ENCODE data around the gene TES.

TES gene

GRCh38 chr7:116257156-116257555 lies 46.8 kb downstream of the TES start:
- H3K36me3 ChIP-seq (ENCODE audit: control insufficient read depth, insufficient read depth, low read length): peaks cover 1% of the 10 kb centered on the region
- no peak overlapping the region for H2BK15ac ChIP-seq (replicated peaks; ENCODE audit: low read depth)
- no peak overlapping the region for H3K27ac ChIP-seq (ENCODE audit: low read depth, low read length)
- WGBS (ENCODE audit: extremely low coverage, insufficient coverage, low lambda C conversion rate): no CpG with 5 or more reads among the region's 3 CpGs
- H3K23ac ChIP-seq (ENCODE audit: low read length): no peak overlapping the region
- no peak overlapping the region for H4K8ac ChIP-seq (ENCODE audit: low read depth, low read length)
- no peak for DNase-seq
- H3K56ac ChIP-seq (ENCODE audit: low read length): no peak overlapping the region
- H3K4me3 ChIP-seq (ENCODE audit: low read length): no peak overlapping the region
- no peak overlapping the region for H3K4ac ChIP-seq (ENCODE audit: low read depth, low read length)
- H4K5ac ChIP-seq (ENCODE audit: low read length): no peak overlapping the region
- H3K79me2 ChIP-seq (ENCODE audit: control insufficient read depth, insufficient read depth, low read length): no peaks in the 10 kb centered on the region
- H2AK5ac ChIP-seq (ENCODE audit: low read length): no peak overlapping the region
- H3K4me1 ChIP-seq (ENCODE audit: control insufficient read depth, low read depth, low read length): no peaks in the 10 kb centered on the region
- no peak overlapping the region for H2BK120ac ChIP-seq (ENCODE audit: low read depth, low read length)
- H2BK5ac ChIP-seq (ENCODE audit: low read length): no peak overlapping the region
- no peak overlapping the region for H3K4me2 ChIP-seq (ENCODE audit: low read length)
- H3K79me1 ChIP-seq (ENCODE audit: low read length): no peaks in the 10 kb centered on the region
- no peak overlapping the region for H3K18ac ChIP-seq (ENCODE audit: low read length)
- no peak overlapping the region for H3K9ac ChIP-seq (ENCODE audit: low read length)
- H3K27me3 ChIP-seq (ENCODE audit: insufficient read depth, low read length, poor library complexity): no peaks in the 10 kb centered on the region

- Histone ChIP-seq H2BK120ac (ENCODE audit: low read depth, low read length) (no peak overlapping the region), H4K5ac (ENCODE audit: low read length) (no peak overlapping the region), H3K4me3 (ENCODE audit: low read length) (no peak overlapping the region), H3K18ac (ENCODE audit: low read length) (no peak overlapping the region), H2BK5ac (ENCODE audit: low read length) (no peak overlapping the region), H2BK15ac (replicated peaks; ENCODE audit: low read depth) (no peak overlapping the region), H3K36me3 (ENCODE audit: control insufficient read depth, insufficient read depth, low read length) (no peaks in the 10 kb centered on the region), H2AK5ac (ENCODE audit: low read length) (no peak overlapping the region), H3K27me3 (ENCODE audit: insufficient read depth, low read length, poor library complexity) (no peaks in the 10 kb centered on the region), H4K8ac (ENCODE audit: low read depth, low read length) (no peak overlapping the region), H3K4ac (ENCODE audit: low read depth, low read length) (no peak overlapping the region), H3K4me1 (ENCODE audit: control insufficient read depth, low read depth, low read length) (no peaks in the 10 kb centered on the region), H3K56ac (ENCODE audit: low read length) (no peak overlapping the region), H3K27ac (ENCODE audit: low read depth, low read length) (no peak overlapping the region), H3K79me1 (ENCODE audit: low read length) (no peaks in the 10 kb centered on the region), H3K23ac (ENCODE audit: low read length) (no peak overlapping the region), H3K4me2 (ENCODE audit: low read length) (no peak overlapping the region), H3K9ac (ENCODE audit: low read length) (no peak overlapping the region), H3K79me2 (ENCODE audit: control insufficient read depth, insufficient read depth, low read length) (no peaks in the 10 kb centered on the region)
- peak; percentile 47 for DNase-seq
- no CpG with 5 or more reads among the region's 2 CpGs for WGBS (ENCODE audit: extremely low coverage, insufficient coverage, low lambda C conversion rate)
Observed at GRCh38 chr7:116258734-116259133, 48.4 kb downstream of the TES start.

GRCh38 chr7:116259156-116259870 lies 49.0 kb downstream of the TES start:
- no peak overlapping the region for H2BK5ac ChIP-seq (ENCODE audit: low read length)
- no peak overlapping the region for H3K56ac ChIP-seq (ENCODE audit: low read length)
- no peak overlapping the region for H3K4me2 ChIP-seq (ENCODE audit: low read length)
- no peak overlapping the region for H3K27ac ChIP-seq (ENCODE audit: low read depth, low read length)
- no peak for DNase-seq
- WGBS (ENCODE audit: extremely low coverage, insufficient coverage, low lambda C conversion rate): no CpG with 5 or more reads among the region's 5 CpGs
- no peak overlapping the region for H4K8ac ChIP-seq (ENCODE audit: low read depth, low read length)
- H3K4ac ChIP-seq (ENCODE audit: low read depth, low read length): no peak overlapping the region
- no peaks in the 10 kb centered on the region for H3K27me3 ChIP-seq (ENCODE audit: insufficient read depth, low read length, poor library complexity)
- no peak overlapping the region for H3K9ac ChIP-seq (ENCODE audit: low read length)
- no peak overlapping the region for H3K18ac ChIP-seq (ENCODE audit: low read length)
- no peak overlapping the region for H3K4me3 ChIP-seq (ENCODE audit: low read length)
- no peak overlapping the region for H3K23ac ChIP-seq (ENCODE audit: low read length)
- no peak overlapping the region for H4K5ac ChIP-seq (ENCODE audit: low read length)
- H2AK5ac ChIP-seq (ENCODE audit: low read length): no peak overlapping the region
- H3K79me2 ChIP-seq (ENCODE audit: control insufficient read depth, insufficient read depth, low read length): no peaks in the 10 kb centered on the region
- H2BK15ac ChIP-seq (replicated peaks; ENCODE audit: low read depth): no peak overlapping the region
- H3K79me1 ChIP-seq (ENCODE audit: low read length): no peaks in the 10 kb centered on the region
- no peak overlapping the region for H2BK120ac ChIP-seq (ENCODE audit: low read depth, low read length)
- no peaks in the 10 kb centered on the region for H3K4me1 ChIP-seq (ENCODE audit: control insufficient read depth, low read depth, low read length)
- no peaks in the 10 kb centered on the region for H3K36me3 ChIP-seq (ENCODE audit: control insufficient read depth, insufficient read depth, low read length)

DNA sequence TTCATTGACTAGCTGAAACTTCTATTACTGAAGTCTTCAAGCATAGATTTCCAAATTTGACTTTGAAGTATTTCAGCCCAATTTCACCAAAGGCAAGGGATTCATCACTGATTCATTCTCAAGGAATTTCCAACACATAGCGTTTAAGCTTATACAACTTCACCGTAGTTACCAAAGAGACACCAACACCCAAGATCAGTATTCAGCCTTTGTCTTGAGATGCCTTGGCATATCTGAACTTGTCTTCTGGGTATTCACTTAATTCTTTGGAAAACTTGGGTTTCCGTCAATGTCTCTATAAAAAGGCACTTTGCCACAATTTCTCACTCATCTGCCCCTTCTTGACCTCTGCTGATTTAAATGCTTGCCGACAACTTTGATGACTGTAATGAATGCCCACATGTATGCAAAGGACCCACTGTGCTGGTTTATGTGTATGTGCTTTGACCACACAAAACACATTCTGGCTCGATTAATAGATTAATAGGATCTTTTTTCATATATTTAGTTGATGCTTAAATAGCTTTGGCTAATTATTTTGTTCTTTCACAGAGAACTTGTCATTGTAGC lies 49.6 kb downstream of the TES start:
- peak; percentile 70 for DNase-seq
- H3K4me3 ChIP-seq (ENCODE audit: low read length): no peak overlapping the region
- H3K18ac ChIP-seq (ENCODE audit: low read length): no peak overlapping the region
- no peak overlapping the region for H2BK15ac ChIP-seq (replicated peaks; ENCODE audit: low read depth)
- H3K4me1 ChIP-seq (ENCODE audit: control insufficient read depth, low read depth, low read length): no peaks in the 10 kb centered on the region
- no peaks in the 10 kb centered on the region for H3K27me3 ChIP-seq (ENCODE audit: insufficient read depth, low read length, poor library complexity)
- H2AK5ac ChIP-seq (ENCODE audit: low read length): no peak overlapping the region
- no peak overlapping the region for H2BK120ac ChIP-seq (ENCODE audit: low read depth, low read length)
- H4K8ac ChIP-seq (ENCODE audit: low read depth, low read length): no peak overlapping the region
- H3K4me2 ChIP-seq (ENCODE audit: low read length): no peak overlapping the region
- no peaks in the 10 kb centered on the region for H3K79me2 ChIP-seq (ENCODE audit: control insufficient read depth, insufficient read depth, low read length)
- no peak overlapping the region for H3K4ac ChIP-seq (ENCODE audit: low read depth, low read length)
- H4K5ac ChIP-seq (ENCODE audit: low read length): no peak overlapping the region
- no peaks in the 10 kb centered on the region for H3K36me3 ChIP-seq (ENCODE audit: control insufficient read depth, insufficient read depth, low read length)
- H3K56ac ChIP-seq (ENCODE audit: low read length): no peak overlapping the region
- no peak overlapping the region for H3K9ac ChIP-seq (ENCODE audit: low read length)
- no peak overlapping the region for H2BK5ac ChIP-seq (ENCODE audit: low read length)
- no peaks in the 10 kb centered on the region for H3K79me1 ChIP-seq (ENCODE audit: low read length)
- H3K23ac ChIP-seq (ENCODE audit: low read length): no peak overlapping the region
- no peak overlapping the region for H3K27ac ChIP-seq (ENCODE audit: low read depth, low read length)
- WGBS (ENCODE audit: extremely low coverage, insufficient coverage, low lambda C conversion rate): no CpG with 5 or more reads among the region's 5 CpGs

- H3K4me2 ChIP-seq (ENCODE audit: low read length): no peak overlapping the region
- no peak overlapping the region for H3K56ac ChIP-seq (ENCODE audit: low read length)
- H3K27ac ChIP-seq (ENCODE audit: low read depth, low read length): no peak overlapping the region
- no peaks in the 10 kb centered on the region for H3K27me3 ChIP-seq (ENCODE audit: insufficient read depth, low read length, poor library complexity)
- H3K4me1 ChIP-seq (ENCODE audit: control insufficient read depth, low read depth, low read length): no peaks in the 10 kb centered on the region
- no peak overlapping the region for H3K9ac ChIP-seq (ENCODE audit: low read length)
- no peak for DNase-seq
- H2BK15ac ChIP-seq (replicated peaks; ENCODE audit: low read depth): no peak overlapping the region
- no peak overlapping the region for H3K4me3 ChIP-seq (ENCODE audit: low read length)
- H4K5ac ChIP-seq (ENCODE audit: low read length): no peak overlapping the region
- no peak overlapping the region for H2BK120ac ChIP-seq (ENCODE audit: low read depth, low read length)
- H3K18ac ChIP-seq (ENCODE audit: low read length): no peak overlapping the region
- no peak overlapping the region for H2BK5ac ChIP-seq (ENCODE audit: low read length)
- H3K36me3 ChIP-seq (ENCODE audit: control insufficient read depth, insufficient read depth, low read length): no peaks in the 10 kb centered on the region
- H4K8ac ChIP-seq (ENCODE audit: low read depth, low read length): no peak overlapping the region
- no peaks in the 10 kb centered on the region for H3K79me2 ChIP-seq (ENCODE audit: control insufficient read depth, insufficient read depth, low read length)
- H3K79me1 ChIP-seq (ENCODE audit: low read length): no peaks in the 10 kb centered on the region
- WGBS (ENCODE audit: extremely low coverage, insufficient coverage, low lambda C conversion rate): no CpG with 5 or more reads among the region's 3 CpGs
- H3K4ac ChIP-seq (ENCODE audit: low read depth, low read length): no peak overlapping the region
- no peak overlapping the region for H2AK5ac ChIP-seq (ENCODE audit: low read length)
- no peak overlapping the region for H3K23ac ChIP-seq (ENCODE audit: low read length)
Observed at GRCh38 chr7:116261904-116262303, 51.6 kb downstream of the TES start.

GRCh38 chr7:116265881-116266280 lies 55.5 kb downstream of the TES start:
- H2BK15ac ChIP-seq (replicated peaks; ENCODE audit: low read depth): no peak overlapping the region
- H3K36me3 ChIP-seq (ENCODE audit: control insufficient read depth, insufficient read depth, low read length): no peaks in the 10 kb centered on the region
- H3K56ac ChIP-seq (ENCODE audit: low read length): no peak overlapping the region
- H3K9ac ChIP-seq (ENCODE audit: low read length): no peak overlapping the region
- H3K27ac ChIP-seq (ENCODE audit: low read depth, low read length): no peak overlapping the region
- no peaks in the 10 kb centered on the region for H3K4me1 ChIP-seq (ENCODE audit: control insufficient read depth, low read depth, low read length)
- no peak overlapping the region for H2AK5ac ChIP-seq (ENCODE audit: low read length)
- no peak overlapping the region for H2BK120ac ChIP-seq (ENCODE audit: low read depth, low read length)
- no peaks in the 10 kb centered on the region for H3K27me3 ChIP-seq (ENCODE audit: insufficient read depth, low read length, poor library complexity)
- no peak overlapping the region for H3K4me3 ChIP-seq (ENCODE audit: low read length)
- H3K79me2 ChIP-seq (ENCODE audit: control insufficient read depth, insufficient read depth, low read length): no peaks in the 10 kb centered on the region
- H4K5ac ChIP-seq (ENCODE audit: low read length): no peak overlapping the region
- no peak overlapping the region for H3K23ac ChIP-seq (ENCODE audit: low read length)
- H3K79me1 ChIP-seq (ENCODE audit: low read length): no peaks in the 10 kb centered on the region
- WGBS (ENCODE audit: extremely low coverage, insufficient coverage, low lambda C conversion rate): no CpG with 5 or more reads among the region's 3 CpGs
- H3K4ac ChIP-seq (ENCODE audit: low read depth, low read length): no peak overlapping the region
- no peak overlapping the region for H3K4me2 ChIP-seq (ENCODE audit: low read length)
- H3K18ac ChIP-seq (ENCODE audit: low read length): no peak overlapping the region
- H2BK5ac ChIP-seq (ENCODE audit: low read length): no peak overlapping the region
- H4K8ac ChIP-seq (ENCODE audit: low read depth, low read length): no peak overlapping the region
- DNase-seq: no peak

Data from mesendoderm (in vitro differentiated cells).